ENCODE data around the gene LINC00305. TPM values are rescaled to one million over a fixed set of nuclear protein-coding genes. Genes with fewer than 3 reads are reported as not detected.

The LINC00305 gene
- total and polyA plus RNA-seq, 2 of the 8 experiments (the other 6 are each of a cell fraction or from before 2014, with no cell fraction given), result not detected

GRCh38 chr18:64180171-64180570 lies 31.3 kb upstream of the LINC00305 start:
- H3K14ac ChIP-seq (ENCODE audit: insufficient read length), result no peak overlapping the region
- H2BK5ac ChIP-seq (ENCODE audit: low read depth, low read length), result no peak overlapping the region
- H3K4me2 ChIP-seq (ENCODE audit: insufficient read depth in 1 of 2, low read depth in 2 of 2, low read length in 2 of 2), result no peak overlapping the region
- no peak overlapping the region for H3K18ac ChIP-seq (ENCODE audit: extremely low read depth, low read length)
- TF ChIP-seq SIN3A (conservative IDR thresholded peaks at IDR 0.05 in 1 of 2, IDR thresholded peaks at IDR 0.05 in 1 of 2; ENCODE audit: low read depth in 1 of 2, low read length in 2 of 2) (no peak), HDAC2 (IDR thresholded peaks at IDR 0.05; ENCODE audit: borderline replicate concordance in 1 of 2, low read depth in 2 of 2, low read length in 2 of 2) (no peak), SUZ12 (IDR thresholded peaks at IDR 0.05; ENCODE audit: low read length) (no peak), SAP30 (IDR thresholded peaks at IDR 0.05; ENCODE audit: insufficient read depth, insufficient replicate concordance, low read length) (no peak), JUN (IDR thresholded peaks at IDR 0.05; ENCODE audit: low read depth, low read length) (no peak), USF2 (IDR thresholded peaks at IDR 0.05; ENCODE audit: low read length) (no peak), ASH2L (IDR thresholded peaks at IDR 0.05; ENCODE audit: low read length) (no peak), RFX5 (IDR thresholded peaks at IDR 0.05; ENCODE audit: borderline replicate concordance, low read depth, low read length) (no peak), SP4 (IDR thresholded peaks at IDR 0.05; ENCODE audit: low read length) (no peak), EGR1 (IDR thresholded peaks at IDR 0.05; ENCODE audit: borderline replicate concordance, low read depth, low read length) (no peak), CREB1 (IDR thresholded peaks at IDR 0.05) (no peak), TEAD4 (IDR thresholded peaks at IDR 0.05; ENCODE audit: low read depth, low read length) (no peak)
- H3K27me3 ChIP-seq (replicated peaks in 1 of 4; ENCODE audit: control insufficient read depth in 3 of 4, extremely low read depth in 1 of 4, insufficient read depth in 3 of 4, low read length in 3 of 4), result no peaks in the 10 kb centered on the region
- no peak overlapping the region for H4K8ac ChIP-seq (ENCODE audit: extremely low read depth, insufficient read depth, low read length)
- POLR2A ChIA-PET (ENCODE audit: partially characterized antibody), result no interaction called here
- FAIRE-seq (no peak), DNase-seq (ENCODE audit: low read depth in 1 of 2, low spot score in 2 of 2) (no peak)
- H3K4me1 ChIP-seq (replicated peaks in 1 of 4; ENCODE audit: control insufficient read depth in 3 of 4, insufficient read depth in 4 of 4, low read length in 3 of 4), result peaks cover 0 to 3% (median 0%) of the 10 kb centered on the region in 4 experiments; a peak in 1 of 7 replicates
- H3K23me2 ChIP-seq (ENCODE audit: low read depth, low read length), result no peaks in the 10 kb centered on the region
- H2BK12ac ChIP-seq (ENCODE audit: low read depth, low read length), result no peak overlapping the region
- H3K79me1 ChIP-seq (ENCODE audit: low read depth, low read length), result no peaks in the 10 kb centered on the region
- H2AK5ac ChIP-seq (ENCODE audit: low read depth, low read length), result no peak overlapping the region
- H3K9me3 ChIP-seq (ENCODE audit: insufficient read depth in 2 of 2, low read depth in 1 of 2, low read length in 1 of 2), result no peaks in the 10 kb centered on the region
- H2BK120ac ChIP-seq (replicated peaks; ENCODE audit: low read depth, low read length), result no peak overlapping the region
- H3K9ac ChIP-seq (replicated peaks in 1 of 4; ENCODE audit: extremely low read depth in 1 of 4, low read depth in 3 of 4, low read length in 3 of 4), result no peak overlapping the region
- H3K79me2 ChIP-seq (ENCODE audit: control insufficient read depth in 1 of 2, insufficient read depth in 2 of 2, low read length in 2 of 2), result no peaks in the 10 kb centered on the region
- no peak overlapping the region for H4K5ac ChIP-seq (ENCODE audit: insufficient read length, low read depth, low read length)
- H2AFZ ChIP-seq (ENCODE audit: low read length), result no peak overlapping the region
- H2BK15ac ChIP-seq (ENCODE audit: low read length), result no peak overlapping the region
- no peak overlapping the region for H3K56ac ChIP-seq (replicated peaks; ENCODE audit: insufficient read length, low read depth, low read length)
- H4K91ac ChIP-seq (replicated peaks; ENCODE audit: insufficient read length, low read length), result no peak overlapping the region
- H4K20me1 ChIP-seq (replicated peaks in 1 of 2; ENCODE audit: control insufficient read depth in 1 of 2, insufficient read depth in 2 of 2, low read length in 2 of 2), result no peaks in the 10 kb centered on the region
- no peak overlapping the region for H3K4ac ChIP-seq (replicated peaks; ENCODE audit: insufficient read length, low read depth, low read length)
- H3K4me3 ChIP-seq (ENCODE audit: extremely low read depth in 1 of 4, insufficient read depth in 2 of 4, low read depth in 3 of 4, low read length in 4 of 4), result no peak overlapping the region
- H3K36me3 ChIP-seq (ENCODE audit: control insufficient read depth in 2 of 4, insufficient read depth in 4 of 4, low read length in 3 of 4), result no peaks in the 10 kb centered on the region
- CTCF ChIA-PET (ENCODE audit: partially characterized antibody), result interaction anchor here (1.0 to 1.2 kb wide), 2 partner anchors 15 to 61 kb away, joined by 3 to 6 read pairs; no protein-coding TSS in a partner anchor
- H2BK20ac ChIP-seq (ENCODE audit: low read length), result no peak overlapping the region
- H3K27ac ChIP-seq (ENCODE audit: low read depth, low read length), result no peak overlapping the region
- H3K23ac ChIP-seq (ENCODE audit: insufficient read length), result no peak overlapping the region
- WGBS, 2 experiments (ENCODE audit: extremely low coverage in 1 of 2, insufficient coverage in 1 of 2, insufficient read length in 1 of 2, insufficient replicate concordance in 2 of 2, low coverage in 1 of 2, low lambda C conversion rate in 2 of 2, missing lambda C conversion rate in 1 of 2), result 100% methylated on average over 1 of the region's 1 CpG; no CpG with 5 or more reads in 1 of the 2 experiments
